ENCODE data around the gene SLAMF7. TPM values are rescaled to one million over a fixed set of nuclear protein-coding genes. Genes with fewer than 3 reads are reported as not detected.

SLAMF7 gene
- polyA plus RNA-seq, 1 experiment = not detected

DNA sequence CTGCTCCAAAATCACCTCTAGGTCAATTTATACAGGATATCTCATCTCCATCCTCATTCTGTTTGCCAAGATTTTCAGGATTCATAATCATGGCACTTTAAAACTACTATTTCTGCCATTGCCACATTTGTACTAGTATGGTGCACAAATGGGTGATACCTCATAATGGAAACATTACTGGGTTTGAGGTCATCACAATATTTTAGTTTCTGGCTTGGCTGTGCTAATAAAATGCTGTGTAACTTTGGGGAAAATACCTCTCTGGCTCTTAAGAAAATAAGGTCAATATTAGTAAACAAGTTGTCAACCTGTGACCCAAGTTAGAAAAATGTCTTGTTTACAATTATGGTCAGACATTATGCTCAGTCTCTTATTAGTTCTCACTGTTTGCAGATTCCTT lies 4.7 kb upstream of the SLAMF7 start:
- no peak for TF ChIP-seq CTCF (IDR thresholded peaks at IDR 0.05; ENCODE audit: low read depth, low read length)
- POLR2A ChIA-PET = no interaction called here
- Histone ChIP-seq H3K9me3 (ENCODE audit: control insufficient read depth, insufficient read depth, low read length) (no peaks in the 10 kb centered on the region), H3K4me3 (ENCODE audit: low read depth, low read length) (no peak overlapping the region), H3K27ac (ENCODE audit: low read depth, low read length) (no peak overlapping the region), H3K27me3 (ENCODE audit: control insufficient read depth, insufficient read depth, low read length) (no peaks in the 10 kb centered on the region)
- CTCF ChIA-PET = no interaction called here
- DNase-seq (ENCODE audit: low read depth, low spot score) = no peak

GRCh38 chr1:160738271-160738670 lies 776 bp upstream of the SLAMF7 start:
- no peak overlapping the region for H3K4me3 ChIP-seq (ENCODE audit: low read depth, low read length)
- H3K27me3 ChIP-seq (ENCODE audit: control insufficient read depth, insufficient read depth, low read length) = no peaks in the 10 kb centered on the region
- ChIA-PET POLR2A (no interaction called here), CTCF (no interaction called here)
- H3K27ac ChIP-seq (ENCODE audit: low read depth, low read length) = no peak overlapping the region
- TF ChIP-seq CTCF (IDR thresholded peaks at IDR 0.05; ENCODE audit: low read depth, low read length) = no peak
- no peak for DNase-seq (ENCODE audit: low read depth, low spot score)
- no peaks in the 10 kb centered on the region for H3K9me3 ChIP-seq (ENCODE audit: control insufficient read depth, insufficient read depth, low read length)

- DNase-seq (ENCODE audit: low read depth, low spot score) = no peak
- ChIA-PET POLR2A (no interaction called here), CTCF (interaction anchor here (0.7 kb wide), 1 partner anchor 312 kb away, joined by 4 read pairs; no protein-coding TSS in a partner anchor)
- H3K27ac ChIP-seq (ENCODE audit: low read depth, low read length) = no peak overlapping the region
- TF ChIP-seq CTCF (IDR thresholded peaks at IDR 0.05; ENCODE audit: low read depth, low read length) = no peak
- no peaks in the 10 kb centered on the region for H3K27me3 ChIP-seq (ENCODE audit: control insufficient read depth, insufficient read depth, low read length)
- no peaks in the 10 kb centered on the region for H3K9me3 ChIP-seq (ENCODE audit: control insufficient read depth, insufficient read depth, low read length)
- no peak overlapping the region for H3K4me3 ChIP-seq (ENCODE audit: low read depth, low read length)
These were observed 1.2 kb downstream of the SLAMF7 start for GRCh38 chr1:160740133-160740688.

DNA sequence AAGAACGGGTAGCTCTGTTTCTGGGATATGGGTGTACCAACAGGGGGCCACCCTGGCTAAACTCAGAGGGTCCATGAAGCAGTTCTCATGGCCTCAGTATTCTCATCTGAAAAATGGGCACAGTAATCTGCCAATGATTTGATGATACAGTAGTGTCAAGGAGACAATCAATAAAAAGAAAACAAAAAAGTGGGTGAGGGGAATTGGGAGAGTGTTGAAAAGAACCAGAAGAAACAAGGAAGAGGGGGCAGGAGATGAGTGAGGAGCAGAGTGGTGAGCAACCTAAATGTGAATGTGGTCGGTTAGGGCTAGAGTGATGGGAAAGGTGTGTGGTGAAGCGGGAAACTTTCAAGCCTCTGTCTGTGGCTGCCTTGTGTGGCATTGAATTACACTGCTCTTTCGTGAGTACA lies 2.0 kb downstream of the SLAMF7 start:
- POLR2A ChIA-PET = no interaction called here
- no peak for TF ChIP-seq CTCF (IDR thresholded peaks at IDR 0.05; ENCODE audit: low read depth, low read length)
- DNase-seq (ENCODE audit: low read depth, low spot score) = no peak
- no peak overlapping the region for H3K4me3 ChIP-seq (ENCODE audit: low read depth, low read length)
- H3K27me3 ChIP-seq (ENCODE audit: control insufficient read depth, insufficient read depth, low read length) = no peaks in the 10 kb centered on the region
- H3K9me3 ChIP-seq (ENCODE audit: control insufficient read depth, insufficient read depth, low read length) = no peaks in the 10 kb centered on the region
- CTCF ChIA-PET = no interaction called here
- H3K27ac ChIP-seq (ENCODE audit: low read depth, low read length) = no peak overlapping the region

- Histone ChIP-seq H3K4me3 (ENCODE audit: low read depth, low read length) (no peak overlapping the region), H3K9me3 (ENCODE audit: control insufficient read depth, insufficient read depth, low read length) (no peaks in the 10 kb centered on the region), H3K27ac (ENCODE audit: low read depth, low read length) (no peak overlapping the region), H3K27me3 (ENCODE audit: control insufficient read depth, insufficient read depth, low read length) (no peaks in the 10 kb centered on the region)
- no peak for DNase-seq (ENCODE audit: low read depth, low spot score)
- TF ChIP-seq CTCF (IDR thresholded peaks at IDR 0.05; ENCODE audit: low read depth, low read length) = no peak
- POLR2A ChIA-PET = no interaction called here
- CTCF ChIA-PET = no interaction called here
These were observed 2.7 kb downstream of the SLAMF7 start for GRCh38 chr1:160741612-160742348.
